Measurements from ENCODE around the gene CAMTA1.

The CAMTA1 gene

GRCh38 chr1:7346070-7346596 lies 560.9 kb downstream of the CAMTA1 start:
- H3K27ac ChIP-seq (ENCODE audit: low read depth, low read length): no peak overlapping the region
- no peaks in the 10 kb centered on the region for H3F3A ChIP-seq (ENCODE audit: insufficient read depth)
- TF ChIP-seq CTCF (IDR thresholded peaks at IDR 0.05; ENCODE audit: insufficient read depth, low read length, poor library complexity, severe bottlenecking) (no peak), EZH2phosphoT487 (conservative IDR thresholded peaks at IDR 0.05; ENCODE audit: low read length) (no peak)
- no peak overlapping the region for H3K9ac ChIP-seq (ENCODE audit: low read length)
- no peaks in the 10 kb centered on the region for H3K79me2 ChIP-seq (ENCODE audit: insufficient read depth, low read length)
- no peak overlapping the region for H2AFZ ChIP-seq (ENCODE audit: low read depth, low read length, severe bottlenecking)
- H3K4me3 ChIP-seq (ENCODE audit: insufficient read depth, low read length, poor library complexity, severe bottlenecking): no peak overlapping the region
- H3K9me3 ChIP-seq (ENCODE audit: insufficient read depth, low read length): no peaks in the 10 kb centered on the region
- no peak overlapping the region for H3K4me2 ChIP-seq (ENCODE audit: low read depth, low read length, poor library complexity, severe bottlenecking)
- no peaks in the 10 kb centered on the region for H4K20me1 ChIP-seq (ENCODE audit: low read depth, low read length)
- no peaks in the 10 kb centered on the region for H3K36me3 ChIP-seq (ENCODE audit: low read length)
- no peaks in the 10 kb centered on the region for H3K9me2 ChIP-seq (replicated peaks; ENCODE audit: insufficient read depth, low read length)
- no peaks in the 10 kb centered on the region for H3K27me3 ChIP-seq (ENCODE audit: low read length)

DNA sequence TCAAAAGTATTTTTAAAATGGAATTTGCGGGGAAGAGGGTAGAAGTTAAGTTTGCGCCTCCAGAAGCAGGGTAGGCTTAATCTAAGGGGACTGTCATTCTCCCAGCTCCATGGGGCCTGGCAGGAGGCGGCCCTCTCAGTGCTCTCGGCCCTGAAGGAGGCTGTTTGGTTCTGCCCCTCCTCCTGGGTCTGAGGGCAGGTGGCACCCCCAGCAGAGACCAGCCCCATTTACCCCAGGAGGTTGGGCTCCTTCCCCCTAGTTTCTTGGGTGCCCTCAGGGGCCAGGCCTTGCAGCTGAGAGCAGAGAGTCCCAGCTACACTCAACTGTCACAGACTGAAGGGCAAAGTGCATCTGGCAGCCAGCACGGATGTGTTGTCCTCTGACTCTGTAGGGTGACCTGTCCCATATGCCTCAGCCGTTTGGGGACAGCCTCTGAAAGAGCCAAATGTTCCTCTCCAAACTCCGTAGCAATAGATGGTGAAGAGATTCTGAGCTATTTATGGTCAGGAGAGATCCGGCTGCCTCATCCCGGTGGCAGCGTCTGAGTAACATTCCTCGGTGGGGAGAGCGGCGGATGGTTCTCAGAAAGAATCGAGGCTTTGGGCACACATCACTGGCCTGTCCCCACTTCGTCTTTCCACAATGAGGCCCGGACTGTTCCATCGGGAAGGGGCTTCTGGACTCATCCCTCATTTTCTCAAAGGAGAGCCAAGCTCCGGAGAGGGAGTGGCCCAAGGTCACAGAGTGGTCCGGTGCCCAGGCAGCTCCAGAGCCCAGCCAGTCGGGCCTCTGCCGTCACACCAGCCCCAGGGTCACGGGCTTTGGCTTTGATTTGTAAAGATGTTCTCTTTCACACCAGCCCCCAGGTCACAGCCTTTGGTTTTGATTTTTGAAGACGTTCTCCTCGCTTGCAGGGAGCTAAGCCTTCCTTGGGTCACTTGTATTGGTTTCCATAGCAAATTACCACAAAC lies 561.6 kb downstream of the CAMTA1 start:
- H3K36me3 ChIP-seq (ENCODE audit: low read length): no peaks in the 10 kb centered on the region
- H3K9ac ChIP-seq (ENCODE audit: low read length): no peak overlapping the region
- no peak overlapping the region for H3K4me3 ChIP-seq (ENCODE audit: insufficient read depth, low read length, poor library complexity, severe bottlenecking)
- H3K27ac ChIP-seq (ENCODE audit: low read depth, low read length): no peak overlapping the region
- H3K27me3 ChIP-seq (ENCODE audit: low read length): no peaks in the 10 kb centered on the region
- H3K79me2 ChIP-seq (ENCODE audit: insufficient read depth, low read length): no peaks in the 10 kb centered on the region
- no peaks in the 10 kb centered on the region for H3K9me2 ChIP-seq (replicated peaks; ENCODE audit: insufficient read depth, low read length)
- no peak overlapping the region for H3K4me2 ChIP-seq (ENCODE audit: low read depth, low read length, poor library complexity, severe bottlenecking)
- TF ChIP-seq CTCF (IDR thresholded peaks at IDR 0.05; ENCODE audit: insufficient read depth, low read length, poor library complexity, severe bottlenecking) (no peak), EZH2phosphoT487 (conservative IDR thresholded peaks at IDR 0.05; ENCODE audit: low read length) (no peak)
- no peak overlapping the region for H2AFZ ChIP-seq (ENCODE audit: low read depth, low read length, severe bottlenecking)
- no peaks in the 10 kb centered on the region for H4K20me1 ChIP-seq (ENCODE audit: low read depth, low read length)
- no peaks in the 10 kb centered on the region for H3K9me3 ChIP-seq (ENCODE audit: insufficient read depth, low read length)
- no peaks in the 10 kb centered on the region for H3F3A ChIP-seq (ENCODE audit: insufficient read depth)

DNA sequence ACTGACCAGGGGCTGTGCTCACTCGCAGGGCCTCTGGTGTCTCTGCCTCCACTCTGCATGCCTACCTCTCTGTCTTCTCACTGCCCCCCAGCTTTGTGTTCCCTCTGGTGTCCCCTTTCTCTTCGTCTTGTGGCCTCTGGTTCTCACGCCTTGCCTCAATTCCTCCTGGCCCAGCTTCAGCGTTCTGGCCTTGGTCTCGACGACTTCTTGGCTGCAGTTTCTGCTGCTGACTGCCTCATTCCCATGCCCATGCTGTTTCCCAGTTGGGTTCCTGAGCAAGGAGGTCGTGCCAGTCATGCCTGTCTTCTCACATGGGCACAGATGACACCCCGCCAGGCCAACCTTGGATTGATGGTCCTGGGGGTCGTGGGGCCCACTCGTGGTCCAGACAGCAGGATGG lies 562.8 kb downstream of the CAMTA1 start:
- H3K9me2 ChIP-seq (replicated peaks; ENCODE audit: insufficient read depth, low read length): no peaks in the 10 kb centered on the region
- no peak overlapping the region for H3K9ac ChIP-seq (ENCODE audit: low read length)
- no peak overlapping the region for H3K4me3 ChIP-seq (ENCODE audit: insufficient read depth, low read length, poor library complexity, severe bottlenecking)
- H2AFZ ChIP-seq (ENCODE audit: low read depth, low read length, severe bottlenecking): no peak overlapping the region
- no peaks in the 10 kb centered on the region for H3K27me3 ChIP-seq (ENCODE audit: low read length)
- no peaks in the 10 kb centered on the region for H3F3A ChIP-seq (ENCODE audit: insufficient read depth)
- H3K9me3 ChIP-seq (ENCODE audit: insufficient read depth, low read length): no peaks in the 10 kb centered on the region
- H3K4me2 ChIP-seq (ENCODE audit: low read depth, low read length, poor library complexity, severe bottlenecking): no peak overlapping the region
- no peaks in the 10 kb centered on the region for H3K79me2 ChIP-seq (ENCODE audit: insufficient read depth, low read length)
- TF ChIP-seq CTCF (IDR thresholded peaks at IDR 0.05; ENCODE audit: insufficient read depth, low read length, poor library complexity, severe bottlenecking) (no peak), EZH2phosphoT487 (conservative IDR thresholded peaks at IDR 0.05; ENCODE audit: low read length) (no peak)
- H3K36me3 ChIP-seq (ENCODE audit: low read length): no peaks in the 10 kb centered on the region
- no peaks in the 10 kb centered on the region for H4K20me1 ChIP-seq (ENCODE audit: low read depth, low read length)
- H3K27ac ChIP-seq (ENCODE audit: low read depth, low read length): no peak overlapping the region

Data from SU-DHL-6 (cell line).